ENCODE measurements around the gene FAM50B. TPM values are rescaled to one million over a fixed set of nuclear protein-coding genes. Genes with fewer than 3 reads are reported as not detected.

Gene FAM50B
- total and polyA plus RNA-seq, 2 experiments from 2014 or later, result 4.4 to 4.8 TPM

DNA sequence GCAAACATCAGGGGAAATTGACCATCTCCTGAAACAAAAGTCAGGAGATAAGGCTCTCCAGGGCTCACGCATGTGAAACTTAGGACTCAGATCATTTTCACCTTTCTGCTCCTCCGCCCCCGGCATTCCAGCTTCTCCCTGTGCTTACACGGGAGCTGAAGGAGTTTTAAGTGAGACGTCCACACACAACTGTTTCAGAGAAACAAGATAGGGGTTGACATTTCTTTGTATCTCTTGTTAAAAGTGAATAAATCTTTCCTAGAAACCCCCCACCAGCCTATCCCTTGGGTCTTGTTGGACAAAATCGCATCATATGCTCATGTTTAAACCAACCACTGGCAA, 46.1 kb downstream of the FAM50B start:
- Histone ChIP-seq H2AFZ (peak overlapping the region; percentile 11), H3K27ac (ENCODE audit: low read depth) (no peak overlapping the region), H3K36me3 (ENCODE audit: insufficient read depth) (no peaks in the 10 kb centered on the region), H4K20me1 (replicated peaks; ENCODE audit: insufficient read depth) (no peaks in the 10 kb centered on the region), H3K79me2 (replicated peaks; ENCODE audit: insufficient read depth) (no peaks in the 10 kb centered on the region), H3K4me3 (no peak overlapping the region; the same call in 1 of the 2 replicates), H3K9me2 (ENCODE audit: insufficient read depth) (peaks cover 6% of the 10 kb centered on the region; the same call in 1 of the 2 replicates), H3K4me2 (peak overlapping the region; percentile 19), H3K27me3 (ENCODE audit: insufficient read depth) (no peaks in the 10 kb centered on the region), H3K4me1 (ENCODE audit: insufficient read depth) (peaks cover 28% of the 10 kb centered on the region), H3F3A (replicated peaks; ENCODE audit: low read depth) (no peaks in the 10 kb centered on the region; the same call in none of the 2 replicates)
- no peak overlapping the region for H3K4me3 Mint-ChIP-seq
- no peaks in the 10 kb centered on the region for H3K36me3 Mint-ChIP-seq (ENCODE audit: low read depth)
- no peak for TF ChIP-seq POLR2AphosphoS5 (IDR thresholded peaks at IDR 0.05; ENCODE audit: low read depth)
- TF ChIP-seq ZNF114 (CRISPR knock-in tag; IDR thresholded peaks at IDR 0.05), result no peak
- TF ChIP-seq CREB1 (CRISPR knock-in tag; IDR thresholded peaks at IDR 0.05; ENCODE audit: low read depth), result no peak
- TF ChIP-seq STAT1 (IDR thresholded peaks at IDR 0.05; ENCODE audit: unreplicated experiment), result no peak
- TF ChIP-seq, protein P1, sequence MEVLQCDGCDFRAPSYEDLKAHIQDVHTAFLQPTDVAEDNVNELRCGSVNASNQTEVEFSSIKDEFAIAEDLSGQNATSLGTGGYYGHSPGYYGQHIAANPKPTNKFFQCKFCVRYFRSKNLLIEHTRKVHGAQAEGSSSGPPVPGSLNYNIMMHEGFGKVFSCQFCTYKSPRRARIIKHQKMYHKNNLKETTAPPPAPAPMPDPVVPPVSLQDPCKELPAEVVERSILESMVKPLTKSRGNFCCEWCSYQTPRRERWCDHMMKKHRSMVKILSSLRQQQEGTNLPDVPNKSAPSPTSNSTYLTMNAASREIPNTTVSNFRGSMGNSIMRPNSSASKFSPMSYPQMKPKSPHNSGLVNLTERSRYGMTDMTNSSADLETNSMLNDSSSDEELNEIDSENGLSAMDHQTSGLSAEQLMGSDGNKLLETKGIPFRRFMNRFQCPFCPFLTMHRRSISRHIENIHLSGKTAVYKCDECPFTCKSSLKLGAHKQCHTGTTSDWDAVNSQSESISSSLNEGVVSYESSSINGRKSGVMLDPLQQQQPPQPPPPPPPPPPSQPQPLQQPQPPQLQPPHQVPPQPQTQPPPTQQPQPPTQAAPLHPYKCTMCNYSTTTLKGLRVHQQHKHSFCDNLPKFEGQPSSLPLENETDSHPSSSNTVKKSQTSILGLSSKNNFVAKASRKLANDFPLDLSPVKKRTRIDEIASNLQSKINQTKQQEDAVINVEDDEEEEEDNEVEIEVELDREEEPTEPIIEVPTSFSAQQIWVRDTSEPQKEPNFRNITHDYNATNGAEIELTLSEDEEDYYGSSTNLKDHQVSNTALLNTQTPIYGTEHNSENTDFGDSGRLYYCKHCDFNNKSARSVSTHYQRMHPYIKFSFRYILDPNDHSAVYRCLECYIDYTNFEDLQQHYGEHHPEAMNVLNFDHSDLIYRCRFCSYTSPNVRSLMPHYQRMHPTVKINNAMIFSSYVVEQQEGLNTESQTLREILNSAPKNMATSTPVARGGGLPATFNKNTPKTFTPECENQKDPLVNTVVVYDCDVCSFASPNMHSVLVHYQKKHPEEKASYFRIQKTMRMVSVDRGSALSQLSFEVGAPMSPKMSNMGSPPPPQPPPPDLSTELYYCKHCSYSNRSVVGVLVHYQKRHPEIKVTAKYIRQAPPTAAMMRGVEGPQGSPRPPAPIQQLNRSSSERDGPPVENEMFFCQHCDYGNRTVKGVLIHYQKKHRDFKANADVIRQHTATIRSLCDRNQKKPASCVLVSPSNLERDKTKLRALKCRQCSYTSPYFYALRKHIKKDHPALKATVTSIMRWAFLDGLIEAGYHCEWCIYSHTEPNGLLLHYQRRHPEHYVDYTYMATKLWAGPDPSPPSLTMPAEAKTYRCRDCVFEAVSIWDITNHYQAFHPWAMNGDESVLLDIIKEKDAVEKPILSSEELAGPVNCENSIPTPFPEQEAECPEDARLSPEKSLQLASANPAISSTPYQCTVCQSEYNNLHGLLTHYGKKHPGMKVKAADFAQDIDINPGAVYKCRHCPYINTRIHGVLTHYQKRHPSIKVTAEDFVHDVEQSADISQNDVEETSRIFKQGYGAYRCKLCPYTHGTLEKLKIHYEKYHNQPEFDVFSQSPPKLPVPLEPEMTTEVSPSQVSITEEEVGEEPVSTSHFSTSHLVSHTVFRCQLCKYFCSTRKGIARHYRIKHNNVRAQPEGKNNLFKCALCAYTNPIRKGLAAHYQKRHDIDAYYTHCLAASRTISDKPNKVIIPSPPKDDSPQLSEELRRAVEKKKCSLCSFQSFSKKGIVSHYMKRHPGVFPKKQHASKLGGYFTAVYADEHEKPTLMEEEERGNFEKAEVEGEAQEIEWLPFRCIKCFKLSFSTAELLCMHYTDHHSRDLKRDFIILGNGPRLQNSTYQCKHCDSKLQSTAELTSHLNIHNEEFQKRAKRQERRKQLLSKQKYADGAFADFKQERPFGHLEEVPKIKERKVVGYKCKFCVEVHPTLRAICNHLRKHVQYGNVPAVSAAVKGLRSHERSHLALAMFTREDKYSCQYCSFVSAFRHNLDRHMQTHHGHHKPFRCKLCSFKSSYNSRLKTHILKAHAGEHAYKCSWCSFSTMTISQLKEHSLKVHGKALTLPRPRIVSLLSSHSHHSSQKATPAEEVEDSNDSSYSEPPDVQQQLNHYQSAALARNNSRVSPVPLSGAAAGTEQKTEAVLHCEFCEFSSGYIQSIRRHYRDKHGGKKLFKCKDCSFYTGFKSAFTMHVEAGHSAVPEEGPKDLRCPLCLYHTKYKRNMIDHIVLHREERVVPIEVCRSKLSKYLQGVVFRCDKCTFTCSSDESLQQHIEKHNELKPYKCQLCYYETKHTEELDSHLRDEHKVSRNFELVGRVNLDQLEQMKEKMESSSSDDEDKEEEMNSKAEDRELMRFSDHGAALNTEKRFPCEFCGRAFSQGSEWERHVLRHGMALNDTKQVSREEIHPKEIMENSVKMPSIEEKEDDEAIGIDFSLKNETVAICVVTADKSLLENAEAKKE (CRISPR knock-in tag; IDR thresholded peaks at IDR 0.05), result no peak
- no peak for TF ChIP-seq JUNB (IDR thresholded peaks at IDR 0.05; ENCODE audit: unreplicated experiment)
- TF ChIP-seq, protein P2, sequence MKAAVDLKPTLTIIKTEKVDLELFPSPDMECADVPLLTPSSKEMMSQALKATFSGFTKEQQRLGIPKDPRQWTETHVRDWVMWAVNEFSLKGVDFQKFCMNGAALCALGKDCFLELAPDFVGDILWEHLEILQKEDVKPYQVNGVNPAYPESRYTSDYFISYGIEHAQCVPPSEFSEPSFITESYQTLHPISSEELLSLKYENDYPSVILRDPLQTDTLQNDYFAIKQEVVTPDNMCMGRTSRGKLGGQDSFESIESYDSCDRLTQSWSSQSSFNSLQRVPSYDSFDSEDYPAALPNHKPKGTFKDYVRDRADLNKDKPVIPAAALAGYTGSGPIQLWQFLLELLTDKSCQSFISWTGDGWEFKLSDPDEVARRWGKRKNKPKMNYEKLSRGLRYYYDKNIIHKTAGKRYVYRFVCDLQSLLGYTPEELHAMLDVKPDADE (IDR thresholded peaks at IDR 0.05), result no peak
- no peak for TF ChIP-seq EZH2 (IDR thresholded peaks at IDR 0.05; ENCODE audit: low read depth, unreplicated experiment)
- no peak for TF ChIP-seq ZNF331 (CRISPR knock-in tag; IDR thresholded peaks at IDR 0.05; ENCODE audit: low read depth)
- TF ChIP-seq EZH2phosphoT487 (IDR thresholded peaks at IDR 0.05; ENCODE audit: unreplicated experiment), result no peak
- TF ChIP-seq NANOG (IDR thresholded peaks at IDR 0.05; ENCODE audit: borderline replicate concordance), result no peak
- TF ChIP-seq, protein P3, sequence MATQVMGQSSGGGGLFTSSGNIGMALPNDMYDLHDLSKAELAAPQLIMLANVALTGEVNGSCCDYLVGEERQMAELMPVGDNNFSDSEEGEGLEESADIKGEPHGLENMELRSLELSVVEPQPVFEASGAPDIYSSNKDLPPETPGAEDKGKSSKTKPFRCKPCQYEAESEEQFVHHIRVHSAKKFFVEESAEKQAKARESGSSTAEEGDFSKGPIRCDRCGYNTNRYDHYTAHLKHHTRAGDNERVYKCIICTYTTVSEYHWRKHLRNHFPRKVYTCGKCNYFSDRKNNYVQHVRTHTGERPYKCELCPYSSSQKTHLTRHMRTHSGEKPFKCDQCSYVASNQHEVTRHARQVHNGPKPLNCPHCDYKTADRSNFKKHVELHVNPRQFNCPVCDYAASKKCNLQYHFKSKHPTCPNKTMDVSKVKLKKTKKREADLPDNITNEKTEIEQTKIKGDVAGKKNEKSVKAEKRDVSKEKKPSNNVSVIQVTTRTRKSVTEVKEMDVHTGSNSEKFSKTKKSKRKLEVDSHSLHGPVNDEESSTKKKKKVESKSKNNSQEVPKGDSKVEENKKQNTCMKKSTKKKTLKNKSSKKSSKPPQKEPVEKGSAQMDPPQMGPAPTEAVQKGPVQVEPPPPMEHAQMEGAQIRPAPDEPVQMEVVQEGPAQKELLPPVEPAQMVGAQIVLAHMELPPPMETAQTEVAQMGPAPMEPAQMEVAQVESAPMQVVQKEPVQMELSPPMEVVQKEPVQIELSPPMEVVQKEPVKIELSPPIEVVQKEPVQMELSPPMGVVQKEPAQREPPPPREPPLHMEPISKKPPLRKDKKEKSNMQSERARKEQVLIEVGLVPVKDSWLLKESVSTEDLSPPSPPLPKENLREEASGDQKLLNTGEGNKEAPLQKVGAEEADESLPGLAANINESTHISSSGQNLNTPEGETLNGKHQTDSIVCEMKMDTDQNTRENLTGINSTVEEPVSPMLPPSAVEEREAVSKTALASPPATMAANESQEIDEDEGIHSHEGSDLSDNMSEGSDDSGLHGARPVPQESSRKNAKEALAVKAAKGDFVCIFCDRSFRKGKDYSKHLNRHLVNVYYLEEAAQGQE (IDR thresholded peaks at IDR 0.05; ENCODE audit: unreplicated experiment), result no peak
- TF ChIP-seq, protein P4, sequence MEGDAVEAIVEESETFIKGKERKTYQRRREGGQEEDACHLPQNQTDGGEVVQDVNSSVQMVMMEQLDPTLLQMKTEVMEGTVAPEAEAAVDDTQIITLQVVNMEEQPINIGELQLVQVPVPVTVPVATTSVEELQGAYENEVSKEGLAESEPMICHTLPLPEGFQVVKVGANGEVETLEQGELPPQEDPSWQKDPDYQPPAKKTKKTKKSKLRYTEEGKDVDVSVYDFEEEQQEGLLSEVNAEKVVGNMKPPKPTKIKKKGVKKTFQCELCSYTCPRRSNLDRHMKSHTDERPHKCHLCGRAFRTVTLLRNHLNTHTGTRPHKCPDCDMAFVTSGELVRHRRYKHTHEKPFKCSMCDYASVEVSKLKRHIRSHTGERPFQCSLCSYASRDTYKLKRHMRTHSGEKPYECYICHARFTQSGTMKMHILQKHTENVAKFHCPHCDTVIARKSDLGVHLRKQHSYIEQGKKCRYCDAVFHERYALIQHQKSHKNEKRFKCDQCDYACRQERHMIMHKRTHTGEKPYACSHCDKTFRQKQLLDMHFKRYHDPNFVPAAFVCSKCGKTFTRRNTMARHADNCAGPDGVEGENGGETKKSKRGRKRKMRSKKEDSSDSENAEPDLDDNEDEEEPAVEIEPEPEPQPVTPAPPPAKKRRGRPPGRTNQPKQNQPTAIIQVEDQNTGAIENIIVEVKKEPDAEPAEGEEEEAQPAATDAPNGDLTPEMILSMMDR (conservative IDR thresholded peaks at IDR 0.05; ENCODE audit: low read depth in 2 of 2), result no peak
- DNase-seq (ENCODE audit: low spot score), result no peak
- peak; percentile 37 for ATAC-seq
- H3K27ac Mint-ChIP-seq, result peak overlapping the region; percentile 17; the same call in 1 of the 2 replicates
- peaks cover 33% of the 10 kb centered on the region for H3K4me1 Mint-ChIP-seq
- H3K27me3 Mint-ChIP-seq (ENCODE audit: insufficient read depth, low read depth, poor library complexity), result peaks cover 12% of the 10 kb centered on the region
- H3K9me3 Mint-ChIP-seq, result no peaks in the 10 kb centered on the region; the same call in 2 of the 3 replicates

Measured in GM23338 (cell line).